ENCODE data around the gene CNNM1.

CNNM1 gene

GRCh38 chr10:99343262-99343661 is 14.1 kb downstream of the CNNM1 start:
- no peaks in the 10 kb centered on the region for H3K9me3 ChIP-seq (ENCODE audit: severe bottlenecking)
- H3K4me3 ChIP-seq (ENCODE audit: low read depth, low read length) = no peak overlapping the region
- DNase-seq = no peak
- no peaks in the 10 kb centered on the region for H3K27me3 ChIP-seq (ENCODE audit: insufficient read depth, low read depth, severe bottlenecking)
- H3K27ac ChIP-seq = no peak overlapping the region
- H3K36me3 ChIP-seq = no peaks in the 10 kb centered on the region
- TF ChIP-seq CTCF (IDR thresholded peaks at IDR 0.05; ENCODE audit: low read depth, low read length) = no peak

- Histone ChIP-seq H3K9me3 (ENCODE audit: severe bottlenecking) (no peaks in the 10 kb centered on the region), H3K4me3 (ENCODE audit: low read depth, low read length) (no peak overlapping the region), H3K36me3 (no peaks in the 10 kb centered on the region), H3K27me3 (ENCODE audit: insufficient read depth, low read depth, severe bottlenecking) (no peaks in the 10 kb centered on the region), H3K27ac (no peak overlapping the region)
- TF ChIP-seq CTCF (IDR thresholded peaks at IDR 0.05; ENCODE audit: low read depth, low read length) = no peak
- no peak for DNase-seq
Observed at GRCh38 chr10:99344715-99345114, 15.6 kb downstream of the CNNM1 start.

GRCh38 chr10:99345350-99345749 is 16.2 kb downstream of the CNNM1 start:
- no peak for TF ChIP-seq CTCF (IDR thresholded peaks at IDR 0.05; ENCODE audit: low read depth, low read length)
- no peaks in the 10 kb centered on the region for H3K36me3 ChIP-seq
- H3K27ac ChIP-seq = no peak overlapping the region
- no peaks in the 10 kb centered on the region for H3K27me3 ChIP-seq (ENCODE audit: insufficient read depth, low read depth, severe bottlenecking)
- no peak overlapping the region for H3K4me3 ChIP-seq (ENCODE audit: low read depth, low read length)
- no peak for DNase-seq
- H3K9me3 ChIP-seq (ENCODE audit: severe bottlenecking) = no peaks in the 10 kb centered on the region

GRCh38 chr10:99346247-99346646 is 17.1 kb downstream of the CNNM1 start:
- DNase-seq = no peak

GRCh38 chr10:99347672-99348071 is 18.5 kb downstream of the CNNM1 start:
- no peaks in the 10 kb centered on the region for H3K9me3 ChIP-seq (ENCODE audit: severe bottlenecking)
- no peak overlapping the region for H3K4me3 ChIP-seq (ENCODE audit: low read depth, low read length)
- no peaks in the 10 kb centered on the region for H3K27me3 ChIP-seq (ENCODE audit: insufficient read depth, low read depth, severe bottlenecking)
- H3K36me3 ChIP-seq = no peaks in the 10 kb centered on the region
- no peak for TF ChIP-seq CTCF (IDR thresholded peaks at IDR 0.05; ENCODE audit: low read depth, low read length)
- no peak overlapping the region for H3K27ac ChIP-seq
- DNase-seq = no peak

More at GRCh38 chr10:99346247-99346646, 17.1 kb downstream of the CNNM1 start:
- no peaks in the 10 kb centered on the region for H3K9me3 ChIP-seq (ENCODE audit: severe bottlenecking)
- TF ChIP-seq CTCF (IDR thresholded peaks at IDR 0.05; ENCODE audit: low read depth, low read length) = no peak
- no peak overlapping the region for H3K27ac ChIP-seq
- H3K36me3 ChIP-seq = no peaks in the 10 kb centered on the region
- H3K27me3 ChIP-seq (ENCODE audit: insufficient read depth, low read depth, severe bottlenecking) = no peaks in the 10 kb centered on the region
- H3K4me3 ChIP-seq (ENCODE audit: low read depth, low read length) = no peak overlapping the region

- H3K27me3 ChIP-seq (ENCODE audit: insufficient read depth, low read depth, severe bottlenecking) = no peaks in the 10 kb centered on the region
- DNase-seq = no peak
Observed at GRCh38 chr10:99353182-99353581, 24.0 kb downstream of the CNNM1 start.

More at GRCh38 chr10:99353182-99353581, 24.0 kb downstream of the CNNM1 start:
- Histone ChIP-seq H3K36me3 (no peaks in the 10 kb centered on the region), H3K9me3 (ENCODE audit: severe bottlenecking) (no peaks in the 10 kb centered on the region), H3K27ac (no peak overlapping the region), H3K4me3 (ENCODE audit: low read depth, low read length) (no peak overlapping the region)
- no peak for TF ChIP-seq CTCF (IDR thresholded peaks at IDR 0.05; ENCODE audit: low read depth, low read length)
